ENCODE measurements around the gene CYP19A1.

The CYP19A1 gene

DNA sequence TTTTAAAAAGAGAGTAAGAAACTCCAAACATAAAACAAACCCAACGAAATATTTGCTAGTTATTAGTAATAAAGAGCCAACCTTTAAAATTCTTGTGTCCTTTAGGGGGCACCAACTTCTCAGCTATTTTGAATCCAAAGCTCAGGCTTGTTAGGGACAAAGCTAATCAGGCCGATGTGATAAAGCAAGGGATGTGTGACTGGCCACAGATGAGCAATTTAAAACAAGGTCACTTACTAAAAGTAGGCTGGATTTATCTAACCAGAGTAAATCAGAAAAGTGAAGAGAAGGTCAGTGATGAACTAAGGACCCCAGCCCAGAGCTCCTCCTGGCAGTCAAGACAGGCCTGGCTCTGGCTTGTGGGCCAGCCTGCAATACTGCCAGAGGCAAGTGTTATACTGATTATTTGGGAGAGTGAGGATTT, 108.5 kb downstream of the CYP19A1 start:
- in situ Hi-C loops (cut with HindIII; ENCODE audit: low pct_ligation_motif_present, low sequenced_read_pairs): no loop called here
- DNase-seq: no peak
- Histone ChIP-seq H3K36me3 (replicated peaks) (no peaks in the 10 kb centered on the region), H3K27ac (no peak overlapping the region), H3K27me3 (replicated peaks) (no peaks in the 10 kb centered on the region), H3K4me3 (ENCODE audit: low read depth, low read length) (no peak overlapping the region)
- TF ChIP-seq, protein P1, sequence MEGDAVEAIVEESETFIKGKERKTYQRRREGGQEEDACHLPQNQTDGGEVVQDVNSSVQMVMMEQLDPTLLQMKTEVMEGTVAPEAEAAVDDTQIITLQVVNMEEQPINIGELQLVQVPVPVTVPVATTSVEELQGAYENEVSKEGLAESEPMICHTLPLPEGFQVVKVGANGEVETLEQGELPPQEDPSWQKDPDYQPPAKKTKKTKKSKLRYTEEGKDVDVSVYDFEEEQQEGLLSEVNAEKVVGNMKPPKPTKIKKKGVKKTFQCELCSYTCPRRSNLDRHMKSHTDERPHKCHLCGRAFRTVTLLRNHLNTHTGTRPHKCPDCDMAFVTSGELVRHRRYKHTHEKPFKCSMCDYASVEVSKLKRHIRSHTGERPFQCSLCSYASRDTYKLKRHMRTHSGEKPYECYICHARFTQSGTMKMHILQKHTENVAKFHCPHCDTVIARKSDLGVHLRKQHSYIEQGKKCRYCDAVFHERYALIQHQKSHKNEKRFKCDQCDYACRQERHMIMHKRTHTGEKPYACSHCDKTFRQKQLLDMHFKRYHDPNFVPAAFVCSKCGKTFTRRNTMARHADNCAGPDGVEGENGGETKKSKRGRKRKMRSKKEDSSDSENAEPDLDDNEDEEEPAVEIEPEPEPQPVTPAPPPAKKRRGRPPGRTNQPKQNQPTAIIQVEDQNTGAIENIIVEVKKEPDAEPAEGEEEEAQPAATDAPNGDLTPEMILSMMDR (IDR thresholded peaks at IDR 0.05; ENCODE audit: low read depth, low read length, missing control alignments): peak; percentile 55

- H3K4me3 ChIP-seq (ENCODE audit: low read depth, low read length): no peak overlapping the region
- H3K27ac ChIP-seq: peak overlapping the region; percentile 6
- TF ChIP-seq, protein P1 (IDR thresholded peaks at IDR 0.05; ENCODE audit: low read depth, low read length, missing control alignments): no peak
- H3K27me3 ChIP-seq (replicated peaks): no peaks in the 10 kb centered on the region
- in situ Hi-C loops (cut with HindIII; ENCODE audit: low pct_ligation_motif_present, low sequenced_read_pairs): no loop called here
- no peaks in the 10 kb centered on the region for H3K36me3 ChIP-seq (replicated peaks)
- DNase-seq: peak; percentile 80
Measured at GRCh38 chr15:51227940-51228732, 110.3 kb downstream of the CYP19A1 start.

GRCh38 chr15:51226576-51227210, 111.7 kb downstream of the CYP19A1 start:
- in situ Hi-C loops (cut with HindIII; ENCODE audit: low pct_ligation_motif_present, low sequenced_read_pairs): no loop called here
- no peak overlapping the region for H3K4me3 ChIP-seq (ENCODE audit: low read depth, low read length)
- no peaks in the 10 kb centered on the region for H3K27me3 ChIP-seq (replicated peaks)
- no peaks in the 10 kb centered on the region for H3K36me3 ChIP-seq (replicated peaks)
- no peak for DNase-seq
- H3K27ac ChIP-seq: no peak overlapping the region
- TF ChIP-seq, protein P1 (IDR thresholded peaks at IDR 0.05; ENCODE audit: low read depth, low read length, missing control alignments): no peak

- TF ChIP-seq, protein P1 (IDR thresholded peaks at IDR 0.05; ENCODE audit: low read depth, low read length, missing control alignments): no peak
- Histone ChIP-seq H3K36me3 (replicated peaks) (no peaks in the 10 kb centered on the region), H3K27me3 (replicated peaks) (no peaks in the 10 kb centered on the region), H3K4me3 (ENCODE audit: low read depth, low read length) (no peak overlapping the region), H3K27ac (no peak overlapping the region)
- in situ Hi-C loops (cut with HindIII; ENCODE audit: low pct_ligation_motif_present, low sequenced_read_pairs): no loop called here
- DNase-seq: no peak
Measured at GRCh38 chr15:51224428-51224827, 114.0 kb downstream of the CYP19A1 start.

GRCh38 chr15:51223771-51224229, 114.6 kb downstream of the CYP19A1 start:
- TF ChIP-seq, protein P1 (IDR thresholded peaks at IDR 0.05; ENCODE audit: low read depth, low read length, missing control alignments): no peak
- H3K27ac ChIP-seq: no peak overlapping the region
- no peaks in the 10 kb centered on the region for H3K36me3 ChIP-seq (replicated peaks)
- no peak overlapping the region for H3K4me3 ChIP-seq (ENCODE audit: low read depth, low read length)
- no peaks in the 10 kb centered on the region for H3K27me3 ChIP-seq (replicated peaks)
- in situ Hi-C loops (cut with HindIII; ENCODE audit: low pct_ligation_motif_present, low sequenced_read_pairs): no loop called here
- peak; percentile 70 for DNase-seq

Measured in brain microvascular endothelial cell (primary cell).